Lower leg skin (tissue), 4 donors: Measurements from ENCODE around the gene GPBAR1. TPM values are rescaled to one million over a fixed set of nuclear protein-coding genes. Genes with fewer than 3 reads are reported as not detected.

Source experiments
- DNase-seq, 2 donors: peaks; one replicate each; pipeline ENCODE4 v3.0.0-alpha.2; 2019; ENCODE audit warnings: low spot score in 2 of 2
- H3K4me3 ChIP-seq: fragments of 200-600 bp; sonication (generic); 2 replicates; pipeline ENCODE4 v1.5.1; 2017; ENCODE audit warnings: mild to moderate bottlenecking, low read depth; ENCODE audit not compliant: poor library complexity, severe bottlenecking
- CTCF ChIP-seq, 3 donors: fragments of 450-650 bp; IDR thresholded peaks; one replicate each; pipeline ENCODE4 v1.5.1; 2016; ENCODE audit warnings: antibody characterized with exemption in 3 of 3, mild to moderate bottlenecking in 3 of 3, moderate library complexity in 2 of 3
- POLR2A ChIP-seq, 2 donors: fragments of 450-650 bp; IDR thresholded peaks; one replicate each; pipeline ENCODE4 v1.6.1; 2016 to 2017; ENCODE audit warnings: antibody characterized with exemption in 2 of 2, mild to moderate bottlenecking in 1 of 2, moderate library complexity in 1 of 2
- WGBS, 2 donors: methylation state at CpG; one replicate each; pipeline ENCODE4 v1.1.5; 2018; 5-methylcytosine and 5-hydroxymethylcytosine counted together
- intact Hi-C: fragments of 100-400 bp; cut with DNase I; formaldehyde crosslinking; loops from one replicate; pipeline ENCODE4 v1.15.0; 2023; ENCODE audit warnings: low total_unique reads
- total RNA-seq, 4 donors: library from RNA; depleted of rRNA; stranded (reverse); fragments of >200 nt; gene quantifications; one replicate each; pipeline ENCODE4 v1.1.0, GENCODE V29; 2016

Gene GPBAR1
- total RNA-seq, 4 donors from 2014 or later, result 0.34 to 1.7 (median 1.4) TPM

DNA sequence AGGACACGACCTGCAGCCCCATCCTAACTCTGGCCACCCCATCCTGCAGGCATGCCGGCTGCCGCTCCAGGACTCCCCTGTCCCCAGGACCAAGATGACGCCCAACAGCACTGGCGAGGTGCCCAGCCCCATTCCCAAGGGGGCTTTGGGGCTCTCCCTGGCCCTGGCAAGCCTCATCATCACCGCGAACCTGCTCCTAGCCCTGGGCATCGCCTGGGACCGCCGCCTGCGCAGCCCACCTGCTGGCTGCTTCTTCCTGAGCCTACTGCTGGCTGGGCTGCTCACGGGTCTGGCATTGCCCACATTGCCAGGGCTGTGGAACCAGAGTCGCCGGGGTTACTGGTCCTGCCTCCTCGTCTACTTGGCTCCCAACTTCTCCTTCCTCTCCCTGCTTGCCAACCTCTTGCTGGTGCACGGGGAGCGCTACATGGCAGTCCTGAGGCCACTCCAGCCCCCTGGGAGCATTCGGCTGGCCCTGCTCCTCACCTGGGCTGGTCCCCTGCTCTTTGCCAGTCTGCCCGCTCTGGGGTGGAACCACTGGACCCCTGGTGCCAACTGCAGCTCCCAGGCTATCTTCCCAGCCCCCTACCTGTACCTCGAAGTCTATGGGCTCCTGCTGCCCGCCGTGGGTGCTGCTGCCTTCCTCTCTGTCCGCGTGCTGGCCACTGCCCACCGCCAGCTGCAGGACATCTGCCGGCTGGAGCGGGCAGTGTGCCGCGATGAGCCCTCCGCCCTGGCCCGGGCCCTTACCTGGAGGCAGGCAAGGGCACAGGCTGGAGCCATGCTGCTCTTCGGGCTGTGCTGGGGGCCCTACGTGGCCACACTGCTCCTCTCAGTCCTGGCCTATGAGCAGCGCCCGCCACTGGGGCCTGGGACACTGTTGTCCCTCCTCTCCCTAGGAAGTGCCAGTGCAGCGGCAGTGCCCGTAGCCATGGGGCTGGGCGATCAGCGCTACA is 2.1 kb downstream of the GPBAR1 start:
- peak in 1 of 2 donors; percentile 83 for DNase-seq
- intact Hi-C loops, result loop anchor here (10.0 kb wide), 1 partner anchor 78 kb away; no protein-coding TSS in a partner anchor
- WGBS, 2 donors, result 77% methylated on average over 21 to 28 of the region's 39 CpGs

GRCh38 chr2:218263817-218264641 is 3.2 kb downstream of the GPBAR1 start:
- H3K4me3 ChIP-seq, result no peak overlapping the region
- no peak for TF ChIP-seq POLR2A (IDR thresholded peaks at IDR 0.05)
- no peak for TF ChIP-seq CTCF (IDR thresholded peaks at IDR 0.05)
- DNase-seq, result peak in 1 of 2 donors; percentile 52
- intact Hi-C loops, result loop anchor here (10.0 kb wide), 1 partner anchor 79 kb away; no protein-coding TSS in a partner anchor
- 82 to 86% methylated on average over 17 of the region's 17 CpGs for WGBS, 2 donors

More for the DNA sequence above, 2.1 kb downstream of the GPBAR1 start:
- H3K4me3 ChIP-seq, result no peak overlapping the region
- no peak for TF ChIP-seq CTCF (IDR thresholded peaks at IDR 0.05)
- TF ChIP-seq POLR2A (IDR thresholded peaks at IDR 0.05), result no peak

DNA sequence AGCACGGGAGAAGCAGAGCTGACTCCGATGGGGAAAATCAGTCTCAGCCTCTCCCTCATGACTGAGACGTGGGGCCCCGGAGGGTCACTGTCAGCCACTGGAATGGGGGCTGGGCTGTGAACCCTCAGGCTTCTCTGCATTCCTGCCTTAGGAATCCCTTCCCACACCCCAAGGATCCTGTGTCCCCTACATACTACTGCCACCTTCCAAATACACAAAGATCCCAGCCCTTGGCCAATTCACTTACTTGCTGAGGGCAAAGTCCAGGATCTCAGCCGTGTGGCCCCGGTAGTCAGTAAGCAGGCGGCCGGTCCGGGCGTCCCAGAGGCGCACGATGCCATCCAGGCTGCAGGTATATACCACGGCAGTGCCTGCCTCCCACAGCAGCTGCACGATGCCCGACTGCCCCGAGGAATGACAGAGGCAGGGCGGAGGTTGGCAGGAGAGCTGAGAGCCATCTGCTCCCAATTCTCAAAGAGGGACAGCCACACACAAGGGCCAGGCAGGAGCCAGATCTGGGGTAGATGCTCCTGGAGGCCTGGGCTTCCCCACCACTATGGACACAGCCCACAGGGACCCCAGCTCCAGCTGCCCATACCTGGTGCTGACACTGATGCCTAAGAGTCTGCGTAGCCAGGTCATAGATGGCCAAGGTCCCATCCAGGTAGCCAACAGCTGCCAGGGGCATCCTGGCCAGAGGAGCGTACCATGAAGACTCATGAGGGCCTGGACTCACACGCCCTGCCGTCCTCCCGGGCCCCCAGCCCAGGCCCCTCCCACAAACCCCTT is 4.2 kb downstream of the GPBAR1 start:
- WGBS, 2 donors, result 81 to 89% methylated on average over 19 to 22 of the region's 22 CpGs
- H3K4me3 ChIP-seq, result no peak overlapping the region
- intact Hi-C loops, result loop anchor here (10.0 kb wide), 1 partner anchor 80 kb away; no protein-coding TSS in a partner anchor
- peak in 1 of 2 donors; percentile 75 for DNase-seq
- TF ChIP-seq CTCF (IDR thresholded peaks at IDR 0.05) (no peak), POLR2A (IDR thresholded peaks at IDR 0.05) (no peak)

GRCh38 chr2:218265626-218266025 is 4.8 kb downstream of the GPBAR1 start:
- TF ChIP-seq POLR2A (IDR thresholded peaks at IDR 0.05) (no peak), CTCF (IDR thresholded peaks at IDR 0.05) (no peak)
- peak in 1 of 2 donors; percentile 82 for DNase-seq
- intact Hi-C loops, result loop anchor here (10.0 kb wide), 1 partner anchor 81 kb away; no protein-coding TSS in a partner anchor
- 90 to 95% methylated on average over 8 of the region's 8 CpGs for WGBS, 2 donors
- H3K4me3 ChIP-seq, result no peak overlapping the region
